GOT3 (cell line): ENCODE data around the gene HOXA6.

Experiments
- DNase-seq: peaks from one replicate; lab custom pipeline; 2025; ENCODE audit warnings: mixed read lengths; lab: John Stamatoyannopoulos, UW

The HOXA6 gene

DNA sequence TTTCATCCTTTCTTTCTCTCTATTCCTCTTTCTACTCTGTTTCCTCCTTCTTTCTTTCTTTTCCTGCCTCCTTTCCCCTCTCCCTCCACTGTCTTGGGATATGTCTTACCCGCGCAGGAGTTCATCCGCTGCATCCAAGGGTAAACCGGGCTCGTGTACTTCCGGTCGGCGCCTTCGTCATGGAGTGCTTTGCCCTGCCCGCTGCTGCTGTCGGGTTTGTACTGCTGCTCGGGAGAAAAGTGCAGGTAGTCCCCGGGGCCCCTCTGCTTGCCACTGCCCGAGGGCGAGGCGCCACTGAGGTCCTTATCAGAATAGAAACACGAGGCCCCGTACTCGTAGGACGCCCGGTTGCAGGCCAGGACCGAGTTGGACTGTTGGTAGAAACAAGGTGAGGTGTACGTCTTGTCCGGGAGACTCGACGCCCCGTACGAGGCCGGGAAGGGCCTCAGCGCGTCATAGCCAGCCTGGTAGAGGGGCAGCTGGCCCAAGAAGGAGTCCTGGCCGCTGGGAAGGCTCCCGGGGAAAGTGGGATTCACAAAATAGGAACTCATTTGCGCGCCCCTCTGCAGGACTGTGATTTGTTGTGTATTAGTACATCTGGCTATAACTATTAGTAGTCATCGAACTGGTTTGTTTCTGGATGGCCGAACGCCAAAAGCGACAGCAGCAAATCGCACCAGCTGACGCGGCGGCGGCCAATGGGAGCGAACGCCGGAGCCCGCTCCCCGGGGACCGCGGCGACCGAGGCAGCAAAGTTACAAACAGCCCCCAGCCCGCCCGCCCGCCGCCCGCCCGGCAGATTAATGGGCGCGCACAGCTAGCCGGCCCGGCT is at the start of gene HOXA6:
Gene HOXA6, minus strand, starts transcription at position 576 of the 832 bp plus-strand sequence. Its CDS starts 25 bp downstream, at position 551.
- no peak for DNase-seq

DNA sequence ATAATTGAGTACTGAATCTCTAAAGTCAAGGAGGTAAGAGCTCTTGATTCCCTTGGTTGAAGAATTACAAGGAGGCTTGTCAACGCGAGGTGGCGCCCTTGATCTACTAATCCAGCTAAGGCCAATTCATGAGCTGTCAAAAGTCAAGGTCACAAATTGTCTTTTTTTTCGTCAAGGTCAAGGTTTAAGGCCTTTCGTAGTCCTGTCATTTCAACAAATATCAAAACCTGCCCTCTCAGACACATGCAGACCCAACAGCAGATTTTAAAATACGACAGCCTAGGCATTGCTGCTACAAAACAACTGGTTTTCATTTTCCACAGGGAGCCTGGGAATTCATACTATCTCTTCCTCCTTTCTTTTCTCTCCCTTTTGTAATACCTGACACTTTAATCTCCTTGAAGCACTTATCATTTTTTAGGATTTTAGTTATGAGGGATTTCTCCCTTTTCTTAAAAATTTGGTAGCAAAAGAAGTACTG is 48.8 kb upstream of the HOXA6 start:
- DNase-seq: no peak

GRCh38 chr7:27194686-27195379 is 47.3 kb upstream of the HOXA6 start:
- DNase-seq: no peak

DNA sequence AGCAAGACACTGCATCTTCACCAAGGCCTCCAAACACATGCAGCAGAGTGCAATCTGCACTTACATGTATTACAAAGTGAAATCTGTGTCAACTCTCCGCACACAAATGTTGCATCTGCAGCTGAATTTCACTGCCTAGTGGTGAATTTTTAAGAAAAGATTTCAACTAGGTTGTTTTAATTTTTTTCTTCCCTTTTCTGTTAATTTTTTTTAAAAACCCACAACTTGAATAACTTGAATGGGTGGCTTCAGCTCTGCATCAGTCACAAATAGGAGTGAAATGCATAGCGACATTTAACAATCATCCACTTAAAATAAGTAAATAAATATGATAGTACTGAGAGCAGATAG is 46.4 kb upstream of the HOXA6 start:
- no peak for DNase-seq

- DNase-seq: no peak
Observed at GRCh38 chr7:27193335-27194001, 45.9 kb upstream of the HOXA6 start.

- DNase-seq: no peak
Observed at GRCh38 chr7:27192546-27193334, 45.2 kb upstream of the HOXA6 start.

DNA sequence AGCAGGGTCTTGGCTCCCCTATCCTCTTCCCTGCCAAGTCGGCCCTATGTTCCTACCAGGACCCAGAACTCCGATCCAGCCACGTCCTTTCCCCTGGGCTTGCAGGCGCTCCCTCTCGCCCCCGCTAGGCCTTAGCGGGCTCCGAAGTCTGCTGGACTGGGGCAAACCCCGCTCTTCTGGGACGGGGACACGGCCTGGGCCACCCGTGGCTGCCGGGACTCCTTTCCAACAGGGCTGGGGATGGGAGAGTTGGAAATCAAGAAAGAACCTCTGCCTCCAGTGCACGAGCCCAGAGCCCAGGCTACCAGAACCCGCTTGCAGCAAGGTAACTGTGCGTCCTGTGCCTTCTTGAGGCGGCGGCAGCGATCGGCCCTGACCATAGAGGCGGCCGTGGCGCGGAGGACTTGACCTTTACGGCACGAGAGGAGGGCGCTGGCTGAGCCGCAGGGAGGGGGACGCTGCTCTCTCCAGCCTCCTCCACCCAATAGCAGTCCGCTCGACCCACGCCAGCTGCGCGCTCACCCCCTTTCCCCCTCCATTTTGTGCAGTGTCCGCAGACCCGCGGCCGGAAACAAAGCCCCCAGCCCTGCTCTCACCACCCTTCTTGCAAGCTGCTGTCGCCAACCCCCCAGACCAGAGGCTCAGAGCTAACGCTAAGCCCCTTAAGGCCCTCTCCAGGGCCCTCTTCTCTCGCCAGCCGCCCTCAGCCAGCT is 44.4 kb upstream of the HOXA6 start:
- DNase-seq: no peak

DNA sequence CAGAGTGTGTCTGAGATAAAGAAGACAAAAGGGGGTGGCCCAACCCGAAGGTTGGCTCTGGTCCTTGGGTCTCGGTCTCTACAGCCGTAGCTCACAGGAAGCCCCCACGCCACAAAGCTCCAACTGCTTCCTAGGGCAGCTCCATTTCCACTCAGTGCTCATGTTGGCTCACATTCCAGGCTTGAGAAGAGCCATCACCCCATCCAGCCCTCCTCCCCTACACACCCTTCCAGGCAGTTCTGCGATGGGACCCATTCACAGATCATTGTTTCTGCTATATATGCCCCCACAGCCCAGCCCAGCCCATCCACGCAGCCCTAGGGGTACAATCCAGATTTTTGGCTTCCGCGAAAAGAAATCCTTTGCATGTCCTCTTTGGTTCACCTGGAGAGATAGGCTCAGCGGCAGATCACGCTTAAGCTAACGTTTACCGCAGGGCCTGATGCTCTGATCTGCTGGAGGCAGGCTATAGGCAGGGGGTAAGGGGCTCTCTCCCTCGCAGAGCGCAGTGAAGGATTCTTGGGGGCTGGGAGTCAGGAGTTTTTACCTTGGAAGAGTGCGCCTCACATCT is 43.7 kb upstream of the HOXA6 start:
- no peak for DNase-seq

DNA sequence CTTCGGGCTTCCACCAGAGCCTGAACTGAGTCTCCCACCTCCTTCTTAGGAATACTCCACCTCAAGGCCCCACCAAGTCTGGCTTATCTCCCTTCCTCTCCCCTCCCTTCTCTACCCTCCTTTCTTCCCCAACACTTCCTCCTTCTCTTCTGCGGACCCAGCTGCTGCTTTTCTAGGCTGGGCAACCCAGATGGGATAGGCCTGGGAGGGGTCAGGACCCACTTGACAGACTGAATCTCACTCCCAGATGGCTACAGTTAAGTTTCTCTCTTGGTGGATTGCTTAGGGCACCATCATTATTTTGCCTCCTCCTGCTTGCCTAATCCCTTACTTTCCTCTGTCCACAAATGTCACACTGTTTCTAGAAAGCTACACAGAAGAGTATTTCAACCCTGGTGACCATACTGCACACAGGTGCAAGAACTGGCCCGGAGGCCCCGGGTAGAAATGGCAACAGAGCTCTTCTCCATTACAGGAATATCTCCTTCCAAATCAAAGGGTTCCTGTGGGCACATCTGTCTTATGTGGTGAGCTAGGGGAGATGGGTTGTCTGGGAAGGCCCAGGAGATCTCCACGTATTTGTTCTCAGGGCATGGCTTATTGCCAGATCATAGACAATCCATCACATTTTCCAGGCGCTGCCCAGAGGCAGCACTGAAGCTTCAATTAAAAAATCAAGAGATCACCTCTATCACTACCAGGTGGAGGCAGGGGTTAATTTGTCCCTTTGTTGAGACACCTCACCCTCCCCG is 42.6 kb upstream of the HOXA6 start:
- DNase-seq: no peak

DNA sequence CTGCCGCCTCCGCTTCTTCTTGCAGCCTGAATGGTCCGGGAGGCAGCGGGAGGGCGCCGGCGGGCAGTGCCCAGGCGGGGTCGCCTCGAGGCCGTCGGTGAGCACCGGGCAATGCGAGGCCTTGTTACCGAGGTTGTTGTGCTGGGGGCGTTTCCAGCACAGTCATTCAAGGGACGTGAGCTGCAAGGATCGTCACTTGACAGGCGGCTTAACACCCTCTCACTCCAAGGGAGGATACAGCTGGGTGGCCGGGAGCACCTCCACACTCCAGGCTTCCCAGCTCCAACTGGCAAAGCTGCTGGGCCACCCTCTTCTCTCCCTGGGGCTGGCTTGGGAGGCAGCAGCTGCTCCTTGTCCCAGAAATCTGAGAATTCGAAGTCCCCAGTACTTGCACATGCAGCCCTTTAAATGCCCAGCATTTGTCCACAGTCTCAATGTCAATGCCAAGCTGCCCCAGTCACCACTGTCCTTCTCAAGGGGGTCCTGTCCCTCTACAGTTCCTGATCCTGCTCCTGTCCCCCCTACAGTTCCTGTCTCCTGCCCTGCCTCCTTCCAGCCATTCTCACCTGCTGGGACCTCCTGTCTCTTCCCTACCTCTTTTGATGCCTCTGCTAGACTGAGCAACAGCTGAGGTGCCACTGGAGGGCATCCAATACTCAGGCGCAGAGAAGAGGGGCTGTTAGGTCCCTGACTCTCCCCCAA is 41.9 kb upstream of the HOXA6 start:
- DNase-seq: no peak

DNA sequence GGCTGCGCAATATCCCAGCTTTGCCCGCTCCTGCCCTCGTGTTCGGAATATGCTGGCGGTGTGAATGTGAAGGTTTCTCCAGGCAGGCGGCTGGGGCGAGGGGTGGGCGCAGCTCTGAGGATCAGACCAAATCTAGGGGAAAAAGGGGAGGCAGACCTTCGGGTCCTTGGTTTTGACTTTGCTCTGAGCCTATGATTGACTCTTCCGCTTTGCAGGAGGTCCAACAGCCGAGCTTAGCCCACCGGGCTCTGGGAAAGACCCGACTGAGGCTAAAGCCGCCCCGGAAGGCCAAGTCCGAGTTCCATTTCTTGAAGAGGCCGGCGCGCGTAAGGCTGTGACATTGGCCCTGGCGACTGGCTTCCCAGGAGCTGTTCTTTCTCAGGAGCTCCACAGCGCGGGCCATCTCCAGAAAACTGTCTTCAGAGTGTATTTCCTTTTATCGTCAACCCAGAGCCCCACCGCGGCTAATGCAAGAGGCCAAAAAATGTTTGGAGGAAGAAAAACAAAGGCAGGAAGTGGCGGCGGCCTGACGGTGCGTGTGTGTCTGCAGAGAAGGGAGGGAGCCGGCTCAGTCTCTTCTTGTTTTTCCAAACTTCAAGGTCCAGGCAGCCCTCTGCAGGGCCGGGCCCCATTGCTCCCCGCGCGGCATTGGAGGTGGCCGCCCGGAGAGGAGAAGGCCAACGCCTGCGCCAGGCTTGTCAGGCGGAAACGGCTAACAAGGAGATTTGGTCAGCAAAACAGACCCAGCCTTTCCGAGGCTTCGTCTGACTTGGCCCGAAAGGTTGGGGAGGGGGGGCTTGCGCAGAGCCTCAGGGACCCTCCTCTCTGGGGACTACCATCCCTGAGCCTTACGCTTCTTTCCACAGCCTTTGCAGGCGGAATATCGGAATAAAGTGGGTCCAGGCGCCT is 41.1 kb upstream of the HOXA6 start:
- no peak for DNase-seq

DNA sequence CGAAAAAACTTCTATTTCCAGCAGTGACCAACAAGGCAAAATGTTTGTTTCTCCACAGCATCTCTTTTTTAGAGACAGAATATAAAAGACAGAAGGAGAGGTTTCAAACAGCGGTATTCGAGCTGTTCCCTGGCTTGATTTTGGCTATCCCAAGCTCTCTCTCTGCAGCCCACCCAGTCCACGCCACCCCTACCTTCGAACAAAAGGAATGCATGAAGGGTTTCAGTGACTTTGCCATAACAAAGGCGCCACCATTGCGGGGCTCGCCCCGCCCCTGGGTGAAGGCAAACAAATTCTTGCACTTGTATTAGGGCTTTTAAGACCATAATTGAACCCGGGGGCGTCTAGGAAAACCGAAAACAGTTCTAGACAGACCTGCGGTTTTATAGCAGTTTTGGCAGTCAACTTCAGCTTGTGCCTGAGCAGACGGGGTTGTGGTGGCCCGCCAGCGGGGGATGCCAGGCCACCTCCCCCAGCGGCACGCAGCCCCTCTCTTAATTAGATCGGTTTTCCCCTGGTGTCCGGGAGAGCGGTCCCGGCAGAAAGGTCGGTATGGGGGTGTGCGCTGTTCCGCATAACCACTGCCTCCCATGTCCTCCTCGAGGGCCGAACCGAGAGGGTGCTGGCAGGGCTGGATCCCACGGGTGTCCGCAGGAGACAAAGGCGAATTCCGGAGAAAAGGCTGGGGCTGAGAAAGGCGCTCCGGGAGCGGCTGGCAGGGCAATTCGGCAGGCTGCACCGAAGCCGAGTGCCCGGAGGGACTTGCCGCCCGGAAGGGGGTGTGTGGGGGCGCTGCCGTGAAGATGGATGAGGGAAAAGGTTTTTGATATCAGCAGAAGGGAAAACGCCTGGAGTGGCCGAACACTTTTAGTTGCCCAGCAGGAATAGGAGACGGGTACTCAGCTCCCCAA is 40.2 kb upstream of the HOXA6 start:
- DNase-seq: no peak

- DNase-seq: no peak
Observed at GRCh38 chr7:27186668-27187474, 39.3 kb upstream of the HOXA6 start.

- DNase-seq: no peak
Observed at GRCh38 chr7:27185854-27186667, 38.5 kb upstream of the HOXA6 start.

DNA sequence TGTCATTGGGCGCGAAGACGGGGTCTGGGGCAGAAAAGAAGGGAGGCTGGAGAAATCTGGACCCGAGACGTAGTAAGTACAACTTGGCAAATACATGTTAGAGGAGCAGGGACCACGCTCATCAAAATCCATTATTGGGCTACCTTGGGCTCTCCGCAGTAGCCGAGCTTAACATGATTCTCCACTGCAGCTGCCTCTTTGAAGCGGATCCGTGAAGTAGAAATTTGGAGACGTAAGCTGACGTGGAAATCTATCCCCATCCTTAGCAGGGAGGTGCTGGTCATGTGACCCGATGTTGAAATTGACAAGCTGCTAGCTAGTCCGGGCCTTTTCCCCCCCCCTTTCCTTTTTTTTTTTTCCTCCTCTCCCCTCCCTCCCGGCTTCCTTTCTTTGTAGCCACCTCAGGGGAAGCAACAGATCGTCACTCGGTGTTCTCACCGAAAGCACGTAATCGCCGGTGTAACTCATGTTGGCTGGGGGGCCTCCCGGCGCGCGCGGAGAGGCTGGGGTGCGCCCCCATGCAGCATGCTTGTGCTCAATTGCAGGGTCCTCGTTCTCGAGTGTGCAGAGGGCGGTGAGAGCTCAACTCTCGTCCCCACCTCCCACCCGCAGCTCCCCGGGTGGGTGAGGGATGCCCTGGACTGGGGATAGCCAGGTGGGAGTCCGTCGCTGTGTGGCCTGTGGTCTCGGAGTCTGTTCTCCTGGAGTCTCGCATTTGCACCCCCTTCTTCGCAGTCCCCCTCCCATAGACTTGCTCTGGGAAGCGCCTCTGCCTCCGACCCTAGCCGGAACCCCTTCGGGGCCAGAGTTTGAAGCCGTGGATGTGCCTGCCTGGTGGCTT is 37.7 kb upstream of the HOXA6 start, which contains the start of gene HOXA11:
Gene HOXA11, minus strand, starts transcription at position 220 of the 841 bp plus-strand sequence. Its CDS starts 88 bp downstream, at position 132.
- no peak for DNase-seq
